BE2C (cell line): ENCODE results near the gene ARHGAP22.

Experiments
- DNase-seq: peaks from one replicate; pipeline ENCODE4 v3.0.0-alpha.2; 2020
- H3K27me3 ChIP-seq: fragments of 250-450 bp; sonication (Bioruptor Pico); 2 replicates; pipeline ENCODE4 v1.5.1; 2020; ENCODE audit warnings: mild to moderate bottlenecking
- H3K36me3 ChIP-seq: fragments of 250-450 bp; sonication (Bioruptor Pico); 2 replicates; pipeline ENCODE4 v1.5.1; 2020; ENCODE audit warnings: mild to moderate bottlenecking
- H3K4me1 ChIP-seq: fragments of 250-450 bp; sonication (Bioruptor Pico); 2 replicates; pipeline ENCODE4 v1.5.1; 2020
- H3K4me3 ChIP-seq: 2 replicates; pipeline ENCODE4 v1.5.1; 2011; ENCODE audit warnings: low read depth, low read length
- H3K9me3 ChIP-seq: fragments of 250-450 bp; sonication (Bioruptor Pico); 2 replicates; pipeline ENCODE4 v1.5.1; 2020
- TF ChIP-seq, protein P1 (sequence below): IDR thresholded peaks from 2 replicates; pipeline ENCODE4 v1.5.1; 2012; ENCODE audit warnings: mild to moderate bottlenecking, low read depth, low read length

The ARHGAP22 gene

GRCh38 chr10:48419714-48420113 is 185.2 kb downstream of the ARHGAP22 start:
- H3K36me3 ChIP-seq: no peaks in the 10 kb centered on the region; the same call in 1 of the 2 replicates
- no peak overlapping the region for H3K4me3 ChIP-seq

GRCh38 chr10:48418189-48418788 is 186.6 kb downstream of the ARHGAP22 start:
- Histone ChIP-seq H3K9me3 (no peaks in the 10 kb centered on the region), H3K4me1 (no peaks in the 10 kb centered on the region), H3K4me3 (no peak overlapping the region), H3K27me3 (no peaks in the 10 kb centered on the region), H3K36me3 (no peaks in the 10 kb centered on the region)
- no peak for DNase-seq
- TF ChIP-seq, protein P1, sequence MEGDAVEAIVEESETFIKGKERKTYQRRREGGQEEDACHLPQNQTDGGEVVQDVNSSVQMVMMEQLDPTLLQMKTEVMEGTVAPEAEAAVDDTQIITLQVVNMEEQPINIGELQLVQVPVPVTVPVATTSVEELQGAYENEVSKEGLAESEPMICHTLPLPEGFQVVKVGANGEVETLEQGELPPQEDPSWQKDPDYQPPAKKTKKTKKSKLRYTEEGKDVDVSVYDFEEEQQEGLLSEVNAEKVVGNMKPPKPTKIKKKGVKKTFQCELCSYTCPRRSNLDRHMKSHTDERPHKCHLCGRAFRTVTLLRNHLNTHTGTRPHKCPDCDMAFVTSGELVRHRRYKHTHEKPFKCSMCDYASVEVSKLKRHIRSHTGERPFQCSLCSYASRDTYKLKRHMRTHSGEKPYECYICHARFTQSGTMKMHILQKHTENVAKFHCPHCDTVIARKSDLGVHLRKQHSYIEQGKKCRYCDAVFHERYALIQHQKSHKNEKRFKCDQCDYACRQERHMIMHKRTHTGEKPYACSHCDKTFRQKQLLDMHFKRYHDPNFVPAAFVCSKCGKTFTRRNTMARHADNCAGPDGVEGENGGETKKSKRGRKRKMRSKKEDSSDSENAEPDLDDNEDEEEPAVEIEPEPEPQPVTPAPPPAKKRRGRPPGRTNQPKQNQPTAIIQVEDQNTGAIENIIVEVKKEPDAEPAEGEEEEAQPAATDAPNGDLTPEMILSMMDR: no peak

More at GRCh38 chr10:48419714-48420113, 185.2 kb downstream of the ARHGAP22 start:
- TF ChIP-seq, protein P1: no peak
- Histone ChIP-seq H3K4me1 (no peaks in the 10 kb centered on the region), H3K9me3 (no peaks in the 10 kb centered on the region), H3K27me3 (no peaks in the 10 kb centered on the region)
- no peak for DNase-seq

GRCh38 chr10:48417374-48417773 is 187.5 kb downstream of the ARHGAP22 start:
- Histone ChIP-seq H3K4me1 (no peaks in the 10 kb centered on the region), H3K9me3 (no peaks in the 10 kb centered on the region), H3K27me3 (no peaks in the 10 kb centered on the region), H3K4me3 (no peak overlapping the region), H3K36me3 (no peaks in the 10 kb centered on the region)
- TF ChIP-seq, protein P1: no peak
- DNase-seq: no peak

- Histone ChIP-seq H3K4me3 (no peak overlapping the region), H3K27me3 (no peaks in the 10 kb centered on the region), H3K9me3 (no peaks in the 10 kb centered on the region), H3K36me3 (no peaks in the 10 kb centered on the region), H3K4me1 (no peaks in the 10 kb centered on the region)
- DNase-seq: no peak
- TF ChIP-seq, protein P1: no peak
Measured at GRCh38 chr10:48416584-48417232, 188.2 kb downstream of the ARHGAP22 start.

DNA sequence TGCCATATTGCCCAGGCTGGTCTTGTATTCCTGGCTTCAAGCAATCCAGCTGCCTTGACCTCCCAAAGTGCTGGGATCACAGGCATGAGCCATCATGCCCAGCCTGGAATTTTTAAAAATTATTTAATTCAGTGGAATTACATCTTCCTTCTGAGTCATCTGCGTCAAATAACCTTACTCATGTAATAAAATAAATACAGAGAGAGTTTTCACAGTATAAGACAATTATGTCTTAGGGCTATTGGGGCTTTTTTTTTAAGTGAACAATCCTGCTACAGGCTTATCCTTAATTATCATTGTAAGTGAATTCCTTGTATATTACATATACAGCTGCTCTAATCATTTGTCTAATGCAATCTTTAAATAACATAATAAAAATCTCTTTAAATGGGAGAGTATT is 190.1 kb downstream of the ARHGAP22 start:
- no peak for DNase-seq

More for the DNA sequence above, 190.1 kb downstream of the ARHGAP22 start:
- no peaks in the 10 kb centered on the region for H3K9me3 ChIP-seq
- H3K4me1 ChIP-seq: no peaks in the 10 kb centered on the region
- no peaks in the 10 kb centered on the region for H3K27me3 ChIP-seq
- H3K4me3 ChIP-seq: no peak overlapping the region
- TF ChIP-seq, protein P1: no peak
- H3K36me3 ChIP-seq: peaks cover 4% of the 10 kb centered on the region; the same call in 1 of the 2 replicates
